Trophoblast cell (in vitro differentiated cells and primary cell): ENCODE measurements around the gene NGFR.

Source experiments
- DNase-seq, 2 donors: peaks; one replicate each; pipeline ENCODE4 v3.0.0-alpha.2; 2016
- H2AFZ ChIP-seq: 2 replicates; pipeline ENCODE4 v1.6.1; 2013; ENCODE audit warnings: low read length, moderate library complexity, mild to moderate bottlenecking; ENCODE audit not compliant: insufficient read depth, poor library complexity
- H2AK5ac ChIP-seq: 2 replicates; pipeline ENCODE4 v1.6.1; 2013; ENCODE audit warnings: mild to moderate bottlenecking, low read length
- H2BK120ac ChIP-seq: 2 replicates; pipeline ENCODE4 v1.6.1; 2013; ENCODE audit warnings: low read length, mild to moderate bottlenecking, moderate library complexity; ENCODE audit not compliant: insufficient read depth, poor library complexity
- H2BK12ac ChIP-seq: 2 replicates; pipeline ENCODE4 v1.6.1; 2013; ENCODE audit warnings: mild to moderate bottlenecking, low read length, moderate library complexity
- H2BK5ac ChIP-seq: 2 replicates; pipeline ENCODE4 v1.6.1; 2013; ENCODE audit warnings: low read length, low read depth, moderate library complexity, mild to moderate bottlenecking; ENCODE audit not compliant: poor library complexity
- H3K14ac ChIP-seq: 2 replicates; pipeline ENCODE4 v1.6.1; 2013; ENCODE audit warnings: mild to moderate bottlenecking, low read length
- H3K18ac ChIP-seq: 2 replicates; pipeline ENCODE4 v1.6.1; 2013; ENCODE audit warnings: mild to moderate bottlenecking, low read length
- H3K23ac ChIP-seq: 2 replicates; pipeline ENCODE4 v1.6.1; 2013; ENCODE audit warnings: low read length
- H3K27ac ChIP-seq: 2 replicates; pipeline ENCODE4 v1.5.1; 2013; ENCODE audit warnings: low read depth, mild to moderate bottlenecking, inconsistent platforms, low read length, moderate library complexity
- H3K27me3 ChIP-seq: 2 replicates; pipeline ENCODE4 v1.6.1; 2013; ENCODE audit warnings: inconsistent platforms, mild to moderate bottlenecking, low read length, moderate library complexity; ENCODE audit not compliant: insufficient read depth
- H3K36me3 ChIP-seq, 2 experiments: 1 replicate in 1 of 2; 2 replicates in 1 of 2; pipeline ENCODE4 v1.6.1; 2013; ENCODE audit warnings: low read length in 2 of 2, mild to moderate bottlenecking in 2 of 2, moderate library complexity in 1 of 2; ENCODE audit not compliant: insufficient read depth in 2 of 2, control insufficient read depth in 1 of 2
- H3K4ac ChIP-seq: 2 replicates; pipeline ENCODE4 v1.6.1; 2013; ENCODE audit warnings: low read depth, mild to moderate bottlenecking, low read length, moderate library complexity
- H3K4me1 ChIP-seq, 2 experiments: 1 replicate in 1 of 2; 2 replicates in 1 of 2; pipeline ENCODE4 v1.6.1; 2013; ENCODE audit warnings: low read length in 2 of 2, mild to moderate bottlenecking in 2 of 2, moderate library complexity in 1 of 2; ENCODE audit not compliant: insufficient read depth in 2 of 2, control insufficient read depth in 1 of 2
- H3K4me2 ChIP-seq: 2 replicates; pipeline ENCODE4 v1.6.1; 2013; ENCODE audit warnings: inconsistent platforms, mild to moderate bottlenecking, low read length, moderate library complexity
- H3K4me3 ChIP-seq: 2 replicates; pipeline ENCODE4 v1.5.1; 2013; ENCODE audit warnings: mild to moderate bottlenecking, low read depth, low read length, inconsistent platforms
- H3K79me1 ChIP-seq: one replicate; pipeline ENCODE4 v1.6.1; 2013; ENCODE audit warnings: low read length
- H3K79me2 ChIP-seq: 2 replicates; pipeline ENCODE4 v1.6.1; 2013; ENCODE audit warnings: low read length, mild to moderate bottlenecking; ENCODE audit not compliant: control insufficient read depth, insufficient read depth, poor library complexity
- H3K9ac ChIP-seq: 2 replicates; pipeline ENCODE4 v1.6.1; 2013; ENCODE audit warnings: mild to moderate bottlenecking, low read length
- H3K9me3 ChIP-seq: 2 replicates; pipeline ENCODE4 v1.6.1; 2013; ENCODE audit warnings: low read depth, mild to moderate bottlenecking, control low read depth, inconsistent platforms, low read length; ENCODE audit not compliant: insufficient read depth
- H4K12ac ChIP-seq: 2 replicates; pipeline ENCODE4 v1.6.1; 2013; ENCODE audit warnings: low read depth, mild to moderate bottlenecking, low read length, moderate library complexity
- H4K8ac ChIP-seq: 2 replicates; pipeline ENCODE4 v1.6.1; 2013; ENCODE audit warnings: low read depth, mild to moderate bottlenecking, low read length, moderate library complexity
- H4K91ac ChIP-seq: one replicate; pipeline ENCODE4 v1.6.1; 2013; ENCODE audit warnings: low read depth, mild to moderate bottlenecking, low read length, moderate library complexity
- whole genome bisulfite sequencing: extraction: QIAGEN DNeasy Blood & Tissue Kit; methylation state at CpG from one replicate; pipeline ENCODE4 v1.1.7; 2013; ENCODE audit warnings: missing lambda C conversion rate; ENCODE audit not compliant: insufficient read length, insufficient coverage; ENCODE audit errors: extremely low coverage; 5-methylcytosine and 5-hydroxymethylcytosine counted together

Gene NGFR

DNA sequence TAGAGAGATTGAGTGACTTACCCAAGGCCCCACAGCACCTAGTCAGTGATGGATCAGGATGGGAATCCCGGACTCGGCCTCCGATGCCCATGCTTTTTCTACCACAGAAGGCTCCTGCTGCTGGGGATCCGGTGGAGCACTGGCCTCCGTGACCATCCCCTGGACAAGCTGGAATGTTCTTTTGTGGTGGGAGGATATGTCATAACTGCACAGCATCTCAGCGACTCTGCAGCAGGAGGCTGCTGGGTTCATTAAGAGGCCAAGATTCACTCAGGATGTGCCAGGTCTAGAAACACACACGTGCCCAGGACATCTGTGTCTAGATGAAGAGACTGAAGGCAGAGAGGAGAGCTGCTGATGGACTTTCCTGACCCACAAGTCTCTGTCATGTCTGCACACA is 34.7 kb upstream of the NGFR start:
- no peak overlapping the region for H3K14ac ChIP-seq
- H2BK120ac ChIP-seq: no peak overlapping the region
- H3K4ac ChIP-seq: no peak overlapping the region
- DNase-seq: no peak
- no peak overlapping the region for H3K27ac ChIP-seq
- no peaks in the 10 kb centered on the region for H3K79me1 ChIP-seq
- H2AFZ ChIP-seq: no peak overlapping the region
- no peak overlapping the region for H3K4me2 ChIP-seq
- H3K79me2 ChIP-seq: no peaks in the 10 kb centered on the region
- H3K9ac ChIP-seq: no peak overlapping the region
- no peaks in the 10 kb centered on the region for H3K4me1 ChIP-seq
- no peak overlapping the region for H2BK5ac ChIP-seq
- no peak overlapping the region for H3K18ac ChIP-seq
- H3K9me3 ChIP-seq: peaks cover 6% of the 10 kb centered on the region
- no peak overlapping the region for H3K4me3 ChIP-seq
- no peak overlapping the region for H4K91ac ChIP-seq
- H4K12ac ChIP-seq: no peak overlapping the region
- no CpG with 5 or more reads among the region's 7 CpGs for WGBS
- no peak overlapping the region for H2BK12ac ChIP-seq
- H2AK5ac ChIP-seq: no peak overlapping the region
- H3K27me3 ChIP-seq: no peaks in the 10 kb centered on the region
- no peak overlapping the region for H3K23ac ChIP-seq
- no peak overlapping the region for H4K8ac ChIP-seq
- no peaks in the 10 kb centered on the region for H3K36me3 ChIP-seq

DNA sequence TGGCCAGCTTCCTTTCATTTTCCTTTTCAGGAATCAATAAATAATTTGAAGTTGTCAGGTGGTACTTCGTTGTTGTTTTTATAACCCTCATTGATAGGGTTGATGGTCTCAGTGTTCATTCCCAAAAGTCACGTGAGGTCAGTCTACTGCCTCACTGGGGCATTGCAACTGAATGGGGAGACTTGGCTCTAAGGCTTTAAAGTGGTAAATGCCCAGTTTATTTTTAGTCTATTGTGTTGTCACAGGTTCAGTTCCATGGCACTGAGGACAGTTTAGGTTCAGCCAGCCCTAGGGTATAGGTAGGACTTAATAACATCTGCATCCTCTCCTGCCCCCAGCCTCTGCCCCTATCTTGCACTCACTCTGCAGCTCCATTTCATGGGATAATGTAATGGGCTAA is 33.5 kb upstream of the NGFR start:
- no peak overlapping the region for H4K91ac ChIP-seq
- no peak overlapping the region for H3K9ac ChIP-seq
- WGBS: no CpG with 5 or more reads among the region's 2 CpGs

DNA sequence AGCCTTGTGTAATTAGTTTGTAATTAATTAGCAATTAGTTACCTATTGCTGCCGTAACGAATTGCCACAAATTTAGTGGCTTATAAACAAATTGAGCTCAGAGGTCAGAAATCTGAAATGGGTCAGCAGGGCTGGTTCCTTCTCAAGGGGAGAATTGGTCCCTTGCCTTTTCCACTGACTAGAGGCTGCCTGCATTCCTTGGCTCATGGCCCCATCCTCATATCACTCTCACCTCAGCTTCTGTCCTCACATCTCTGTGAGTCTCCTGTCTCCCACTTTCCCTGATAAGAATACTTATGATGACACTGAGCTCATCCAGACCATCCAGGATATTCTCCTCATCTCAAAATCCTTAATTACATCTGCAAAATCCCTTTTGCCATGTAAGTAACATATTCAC is 31.0 kb upstream of the NGFR start:
- no CpG with 5 or more reads among the region's 2 CpGs for WGBS
- no peak overlapping the region for H4K91ac ChIP-seq

More for the DNA sequence above, 33.5 kb upstream of the NGFR start:
- Histone ChIP-seq H2AFZ (no peak overlapping the region), H3K4me1 (no peaks in the 10 kb centered on the region), H2BK5ac (no peak overlapping the region), H3K79me2 (no peaks in the 10 kb centered on the region), H3K14ac (no peak overlapping the region), H3K27me3 (no peaks in the 10 kb centered on the region), H2BK12ac (no peak overlapping the region), H3K79me1 (no peaks in the 10 kb centered on the region), H3K27ac (no peak overlapping the region), H3K4me3 (no peak overlapping the region), H3K36me3 (no peaks in the 10 kb centered on the region), H4K12ac (no peak overlapping the region), H3K9me3 (peaks cover 6% of the 10 kb centered on the region), H3K4ac (no peak overlapping the region), H4K8ac (no peak overlapping the region), H2BK120ac (no peak overlapping the region), H3K18ac (no peak overlapping the region), H3K23ac (no peak overlapping the region), H2AK5ac (no peak overlapping the region), H3K4me2 (no peak overlapping the region)
- no peak for DNase-seq

DNA sequence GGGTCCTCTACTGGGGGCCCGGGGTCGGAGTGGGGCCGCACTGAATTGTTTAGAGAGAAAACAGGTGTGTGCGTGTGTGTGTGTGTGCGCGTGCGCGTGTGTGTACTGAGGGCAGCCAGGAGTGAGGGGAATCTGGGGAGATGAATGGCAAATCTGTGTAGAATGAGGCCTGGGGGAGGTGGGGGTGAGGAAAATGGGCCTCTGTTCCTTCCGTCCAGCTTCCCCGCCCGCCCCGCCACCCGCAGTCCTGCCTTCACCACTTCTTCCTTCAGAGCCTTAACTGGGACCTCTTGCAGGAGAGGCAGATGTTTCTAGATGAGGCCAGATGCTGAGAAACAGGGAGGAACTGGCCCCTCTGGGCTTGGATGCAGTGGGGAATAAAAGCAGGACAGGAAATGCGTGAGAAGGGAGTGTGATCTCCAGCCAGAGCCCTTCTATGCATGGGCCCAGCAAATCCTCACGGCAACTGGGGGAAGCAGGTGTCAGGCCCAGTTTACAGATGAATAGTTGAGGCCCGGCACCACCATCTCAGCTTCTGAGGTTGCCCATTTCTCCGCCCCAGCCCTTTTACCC is 29.7 kb upstream of the NGFR start:
- no CpG with 5 or more reads among the region's 17 CpGs for WGBS

More for the DNA sequence above, 31.0 kb upstream of the NGFR start:
- no peak overlapping the region for H2BK12ac ChIP-seq
- H3K4me1 ChIP-seq: no peaks in the 10 kb centered on the region
- H3K14ac ChIP-seq: no peak overlapping the region
- no peak overlapping the region for H3K4me3 ChIP-seq
- no peak overlapping the region for H3K23ac ChIP-seq
- no peaks in the 10 kb centered on the region for H3K79me2 ChIP-seq
- H2BK5ac ChIP-seq: no peak overlapping the region
- peaks cover 6% of the 10 kb centered on the region for H3K9me3 ChIP-seq
- no peak overlapping the region for H4K12ac ChIP-seq
- H2AFZ ChIP-seq: no peak overlapping the region
- H3K18ac ChIP-seq: no peak overlapping the region
- no peak overlapping the region for H3K9ac ChIP-seq
- no peaks in the 10 kb centered on the region for H3K36me3 ChIP-seq
- no peaks in the 10 kb centered on the region for H3K79me1 ChIP-seq
- no peak overlapping the region for H3K27ac ChIP-seq
- no peak overlapping the region for H3K4me2 ChIP-seq
- no peak overlapping the region for H2BK120ac ChIP-seq
- DNase-seq: no peak
- no peak overlapping the region for H3K4ac ChIP-seq
- peaks cover 4% of the 10 kb centered on the region for H3K27me3 ChIP-seq
- H2AK5ac ChIP-seq: no peak overlapping the region
- H4K8ac ChIP-seq: no peak overlapping the region

More for the DNA sequence above, 29.7 kb upstream of the NGFR start:
- Histone ChIP-seq H4K8ac (no peak overlapping the region), H3K4me3 (no peak overlapping the region), H2AFZ (no peak overlapping the region), H2BK120ac (no peak overlapping the region), H3K4me1 (no peaks in the 10 kb centered on the region), H3K79me1 (no peaks in the 10 kb centered on the region), H2BK5ac (no peak overlapping the region), H3K18ac (no peak overlapping the region), H4K91ac (no peak overlapping the region), H3K27ac (no peak overlapping the region), H3K14ac (no peak overlapping the region), H3K23ac (no peak overlapping the region), H3K79me2 (no peaks in the 10 kb centered on the region), H3K27me3 (peaks cover 17% of the 10 kb centered on the region), H3K9ac (no peak overlapping the region), H2AK5ac (no peak overlapping the region), H3K36me3 (no peaks in the 10 kb centered on the region), H3K4ac (no peak overlapping the region), H4K12ac (no peak overlapping the region), H2BK12ac (no peak overlapping the region), H3K9me3 (peaks cover 10% of the 10 kb centered on the region), H3K4me2 (no peak overlapping the region)
- no peak for DNase-seq
